Amniotic epithelial cell (primary cell): Measurements from ENCODE around the gene NFIC.

Experiments used
- DNase-seq: peaks from one replicate; pipeline ENCODE4 v3.0.0-alpha.2; 2010; ENCODE audit warnings: low read depth

NFIC gene

GRCh38 chr19:3469638-3470499, 103.5 kb downstream of the NFIC start:
- no peak for DNase-seq

- no peak for DNase-seq
These were observed 104.2 kb downstream of the NFIC start for GRCh38 chr19:3470500-3471128.

DNA sequence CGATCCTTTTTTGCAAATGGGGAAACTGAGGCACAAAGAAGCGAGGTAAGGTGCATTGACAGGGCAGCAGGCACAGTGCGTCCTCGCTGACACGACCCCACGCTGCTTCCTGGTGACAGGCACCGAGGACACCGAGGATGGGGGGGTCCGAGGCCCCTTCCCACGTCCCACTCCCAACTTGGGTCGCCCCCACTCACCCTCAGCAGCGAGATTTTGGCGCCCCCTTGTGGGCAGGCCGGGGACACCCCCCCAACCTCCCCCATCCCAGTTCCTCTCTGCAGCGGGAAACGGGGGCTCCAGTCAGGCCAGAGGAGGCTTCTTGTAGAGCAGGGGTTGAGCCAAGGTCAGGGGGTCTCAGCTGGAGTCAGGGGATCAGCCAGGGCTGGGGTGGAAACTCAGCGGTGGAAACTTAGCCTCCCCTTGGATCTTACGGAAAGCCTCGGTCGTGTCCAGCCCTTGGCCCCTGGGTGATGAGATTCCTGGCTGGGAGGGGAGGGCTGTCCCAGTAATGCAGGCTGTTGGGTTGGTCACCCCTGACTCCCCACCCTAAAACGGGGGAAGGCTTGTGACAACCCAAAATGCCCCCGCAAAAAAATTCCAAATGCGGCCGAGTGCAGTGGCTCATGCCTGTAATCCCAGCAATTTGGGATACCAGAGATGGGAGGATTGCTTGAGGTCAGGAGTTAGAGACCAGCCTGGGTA, 105.7 kb downstream of the NFIC start:
- DNase-seq = no peak

DNA sequence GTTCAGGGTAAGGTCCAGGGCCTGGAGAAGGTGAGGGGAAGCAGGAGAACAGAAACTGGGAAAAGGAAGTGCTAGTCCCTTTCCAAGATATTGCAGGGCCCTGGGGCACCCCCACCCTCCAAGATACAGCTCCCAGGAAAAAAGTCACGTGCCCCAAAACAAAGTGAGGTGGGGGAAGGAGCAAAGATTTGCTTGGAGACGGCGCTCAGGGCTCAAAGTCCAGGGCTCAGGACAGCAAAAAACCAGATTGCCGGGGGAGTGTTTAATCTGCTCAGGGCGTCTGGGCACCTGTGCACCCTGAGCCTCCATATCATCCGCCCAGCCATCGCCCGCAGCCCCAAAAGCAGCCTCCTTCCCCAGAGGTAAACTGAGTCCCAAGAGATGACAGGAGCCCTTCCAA, 107.6 kb downstream of the NFIC start:
- DNase-seq = no peak

- DNase-seq = no peak
These were observed 108.2 kb downstream of the NFIC start for GRCh38 chr19:3474614-3475013.

- DNase-seq = no peak
These were observed 109.1 kb downstream of the NFIC start for GRCh38 chr19:3475449-3475848.

- no peak for DNase-seq
These were observed 110.4 kb downstream of the NFIC start for GRCh38 chr19:3476830-3477229.

DNA sequence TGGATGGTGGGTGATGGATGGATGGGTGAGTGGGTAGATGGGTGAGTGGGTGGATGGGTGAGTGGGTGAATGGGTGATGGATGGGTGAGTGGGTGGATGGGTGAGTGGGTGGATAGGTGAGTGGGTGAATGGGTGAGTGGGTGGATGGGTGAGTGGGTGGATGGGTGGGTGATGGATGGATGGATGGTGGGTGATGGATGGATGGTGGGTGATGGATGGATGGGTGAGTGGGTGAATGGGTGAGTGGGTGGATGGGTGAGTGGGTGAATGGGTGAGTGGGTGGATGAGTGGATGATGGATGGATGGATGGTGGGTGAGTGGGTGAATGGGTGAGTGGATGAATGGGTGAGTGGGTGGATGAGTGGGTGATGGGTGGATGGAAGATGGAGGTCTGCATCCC, 111.1 kb downstream of the NFIC start:
- no peak for DNase-seq

GRCh38 chr19:3477951-3478350, 111.6 kb downstream of the NFIC start:
- DNase-seq = no peak

DNA sequence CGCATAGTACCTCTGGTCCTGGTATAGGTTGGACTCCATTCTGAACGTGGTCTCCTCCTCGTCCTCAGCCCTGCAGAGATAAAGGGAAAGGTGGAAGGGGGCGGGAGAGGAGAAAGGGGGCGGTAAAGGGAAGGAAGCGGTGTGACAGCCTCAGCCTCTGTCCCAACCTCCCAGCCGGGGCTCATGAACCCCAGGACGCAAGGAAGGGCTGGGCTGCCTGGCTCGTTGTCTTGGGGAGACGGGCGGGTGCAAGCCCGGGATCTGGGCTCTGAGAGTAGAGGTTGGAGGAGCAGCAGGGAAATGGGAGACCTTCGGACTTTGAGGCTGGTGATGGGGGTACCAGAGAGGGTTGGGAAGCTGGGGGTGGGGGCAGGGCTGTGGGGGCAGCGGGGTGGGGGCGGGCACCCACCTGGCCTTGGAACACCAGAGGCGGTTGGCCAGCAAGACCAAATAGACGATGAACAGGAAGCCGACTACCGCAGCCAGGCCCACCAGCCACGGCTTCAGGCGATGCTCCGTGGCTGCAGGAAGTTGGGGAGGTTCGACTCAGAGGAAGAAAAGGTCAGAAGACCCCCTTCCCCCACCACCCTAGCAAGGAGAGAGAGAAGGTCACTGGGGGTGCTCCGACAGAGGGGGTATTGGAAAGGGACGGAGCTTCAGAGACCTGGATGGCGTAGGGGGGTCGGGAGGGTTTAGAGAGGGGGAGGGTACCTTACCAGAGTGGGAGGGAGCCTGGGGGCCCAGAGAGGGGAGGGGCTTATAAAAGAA, 112.2 kb downstream of the NFIC start:
- no peak for DNase-seq

- no peak for DNase-seq
These were observed 112.9 kb downstream of the NFIC start for GRCh38 chr19:3479177-3479833.

GRCh38 chr19:3479834-3480215, 113.4 kb downstream of the NFIC start:
- DNase-seq = no peak

DNA sequence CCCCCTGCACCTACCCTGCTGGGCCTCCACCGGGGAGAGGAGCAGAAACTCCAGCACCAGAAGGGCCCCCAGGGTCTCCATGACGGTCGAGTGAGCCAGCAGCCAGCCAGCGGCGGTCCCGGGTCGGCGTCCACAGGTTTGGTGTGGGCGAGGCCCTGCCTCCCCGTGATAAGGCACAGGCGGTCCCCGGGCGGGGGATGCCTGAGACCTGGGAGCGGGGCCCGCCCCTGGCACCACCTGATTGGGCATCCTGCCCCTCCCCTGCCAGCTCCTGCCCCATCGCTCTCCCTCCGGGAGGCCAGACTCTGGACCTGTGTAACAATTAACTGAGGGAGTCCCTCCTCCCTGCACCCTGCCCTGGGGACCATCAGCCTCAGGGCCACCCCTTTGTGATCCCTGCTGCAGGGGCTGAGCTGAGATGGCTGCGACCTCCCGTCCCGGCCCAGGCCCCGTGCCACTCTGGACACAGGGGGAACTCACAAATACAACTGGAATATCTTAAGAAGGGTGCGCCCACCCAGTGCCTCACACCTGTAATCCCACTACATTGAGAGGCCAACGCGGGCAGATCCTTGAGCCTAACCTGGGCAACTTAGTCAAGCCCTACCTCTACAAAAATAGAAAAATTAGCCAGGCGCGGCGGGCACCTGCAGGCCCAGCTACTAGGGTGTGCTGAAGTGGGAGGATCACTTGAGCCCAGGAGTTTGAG, 114.2 kb downstream of the NFIC start, which contains the start of gene SMIM24:
TSS of gene SMIM24 (minus strand) at position 143 of the 709 bp plus-strand sequence. CDS start at position 81, 62 bp downstream.
- no peak for DNase-seq

DNA sequence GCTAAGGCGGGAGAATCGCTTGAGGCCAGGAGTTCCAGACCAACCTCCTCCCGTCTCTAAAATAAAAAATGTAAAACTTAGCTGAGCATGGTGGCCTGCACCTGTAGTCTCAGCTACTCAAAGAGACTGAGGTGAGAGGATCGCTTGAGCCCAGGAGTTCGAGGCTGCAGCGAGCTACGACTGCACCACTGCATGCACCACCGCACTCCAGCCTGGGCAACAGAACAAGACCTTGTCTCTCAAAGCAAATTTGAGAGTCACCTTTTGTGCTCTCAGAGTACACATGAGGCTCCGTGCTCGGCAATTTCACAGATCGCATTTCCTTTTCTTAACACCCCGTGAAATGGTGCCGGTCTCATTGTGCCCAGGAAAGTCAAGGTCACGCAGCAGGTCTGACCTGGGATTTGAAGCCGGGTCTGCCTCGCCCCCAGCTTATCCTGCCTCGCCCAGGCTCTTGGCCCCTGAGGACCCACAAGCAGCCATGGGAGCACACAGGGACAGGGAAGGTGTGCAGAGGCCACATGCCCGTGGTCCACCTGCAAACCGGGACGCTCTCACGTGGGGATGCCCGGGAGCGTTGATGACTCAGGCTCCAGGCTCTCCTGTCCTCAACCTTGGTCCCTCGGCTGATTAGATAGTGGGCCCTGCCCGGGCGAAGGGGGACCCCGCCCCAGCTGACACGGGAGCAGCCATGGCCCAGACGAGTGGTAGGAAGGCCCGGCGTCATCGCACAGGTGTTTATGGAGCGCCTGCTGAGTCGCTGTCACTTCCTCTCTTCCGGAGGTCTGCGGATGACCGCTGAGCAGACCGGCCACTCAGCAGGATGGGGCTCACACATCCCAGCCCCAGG, 115.1 kb downstream of the NFIC start:
- DNase-seq = no peak

DNA sequence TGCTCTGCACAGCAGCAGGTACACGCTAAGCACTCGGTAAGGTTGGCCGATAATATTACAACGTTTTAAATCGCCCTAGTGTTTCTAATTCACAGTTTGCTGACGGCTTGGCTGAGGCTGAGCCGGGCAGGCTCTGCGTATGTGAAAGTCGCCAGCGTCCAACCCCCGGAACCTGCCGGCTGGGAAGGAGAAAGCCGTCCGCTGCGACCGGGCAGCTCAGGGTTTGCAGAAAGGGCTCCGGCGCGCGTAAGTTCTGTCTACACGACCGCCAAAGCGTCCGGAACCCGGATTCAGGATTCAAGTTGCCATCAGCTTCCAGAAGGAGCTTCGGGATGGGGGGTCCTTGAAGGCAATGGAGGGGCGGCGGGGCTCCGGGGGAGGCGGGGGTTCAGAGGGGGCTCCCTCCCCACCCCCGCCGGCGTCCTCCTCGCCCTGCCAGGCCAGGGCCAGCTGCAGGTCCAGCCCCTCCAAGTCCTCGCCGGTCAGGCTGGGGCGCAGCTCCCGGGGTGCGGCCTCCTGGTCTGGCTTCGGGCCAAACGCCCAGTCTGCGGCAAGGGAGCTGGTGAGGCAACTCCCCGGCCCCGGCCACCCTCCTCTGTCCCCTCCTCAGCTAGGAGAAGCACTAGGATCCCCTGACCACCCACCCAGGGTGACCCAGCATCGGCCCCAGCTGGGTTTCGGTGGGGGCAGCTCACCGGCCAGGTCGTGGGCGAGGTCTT, 116.3 kb downstream of the NFIC start:
- no peak for DNase-seq

DNA sequence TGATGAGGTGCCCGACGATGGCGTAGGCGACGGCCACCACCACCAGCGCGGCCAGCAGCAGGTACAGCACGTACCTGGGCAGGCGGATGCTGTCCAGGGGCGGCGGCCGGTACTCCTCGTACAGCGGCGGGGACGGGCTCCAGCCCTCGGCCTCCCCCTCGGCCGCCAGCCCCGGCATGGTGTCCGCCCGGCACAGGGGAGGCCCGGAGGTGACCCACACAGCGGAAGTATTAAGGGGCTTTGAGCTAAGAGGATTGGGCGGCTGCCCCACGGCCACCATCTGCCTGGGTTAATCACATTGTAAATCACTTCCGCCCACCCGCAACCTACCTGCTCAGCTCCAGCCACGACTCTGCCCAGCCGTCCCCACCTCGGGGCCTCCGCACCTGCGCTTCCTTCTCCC, 116.8 kb downstream of the NFIC start, which contains the start of gene SMIM44:
TSS of gene SMIM44 (minus strand) at position 216 of the 403 bp plus-strand sequence. CDS start at position 178, 38 bp downstream.
- DNase-seq = no peak

GRCh38 chr19:3491396-3492119, 125.2 kb downstream of the NFIC start:
- no peak for DNase-seq

- DNase-seq = no peak
These were observed 125.9 kb downstream of the NFIC start for GRCh38 chr19:3492131-3492839.
